GF-D8 (cell line): ENCODE results near the gene IRF7.

Experiments
- DNase-seq: peaks from one replicate; lab custom pipeline; 2025; lab: John Stamatoyannopoulos, UW

The IRF7 gene

GRCh38 chr11:620935-621814 is 5.4 kb upstream of the IRF7 start:
- DNase-seq: no peak

GRCh38 chr11:620201-620600 is 4.5 kb upstream of the IRF7 start:
- no peak for DNase-seq

- DNase-seq: no peak
These were observed 3.9 kb upstream of the IRF7 start for GRCh38 chr11:619628-620050.

- no peak for DNase-seq
These were observed 3.3 kb upstream of the IRF7 start for GRCh38 chr11:618856-619627.

GRCh38 chr11:617912-618682 is 2.3 kb upstream of the IRF7 start:
- DNase-seq: no peak

- DNase-seq: no peak
These were observed 1.6 kb upstream of the IRF7 start for GRCh38 chr11:617199-617911.

GRCh38 chr11:616320-617198 is 809 bp upstream of the IRF7 start:
- peak; percentile 0 for DNase-seq

- DNase-seq: no peak
These were observed 887 bp downstream of the IRF7 start for GRCh38 chr11:614623-615503.

- DNase-seq: no peak
These were observed 1.6 kb downstream of the IRF7 start for GRCh38 chr11:614021-614622.

GRCh38 chr11:613369-613968 is 2.3 kb downstream of the IRF7 start:
- DNase-seq: no peak

- DNase-seq: no peak
These were observed 2.8 kb downstream of the IRF7 start for GRCh38 chr11:612961-613300.

- no peak for DNase-seq
These were observed 3.4 kb downstream of the IRF7 start for GRCh38 chr11:612201-612960.

- no peak for DNase-seq
These were observed 4.5 kb downstream of the IRF7 start for GRCh38 chr11:611001-611996.

GRCh38 chr11:610146-610801 is 5.5 kb downstream of the IRF7 start:
- no peak for DNase-seq

- no peak for DNase-seq
These were observed 6.4 kb downstream of the IRF7 start for GRCh38 chr11:609341-609811.

GRCh38 chr11:608791-609251 is 6.9 kb downstream of the IRF7 start:
- DNase-seq: no peak
